ENCODE measurements around the gene FAM222A. TPM values are rescaled to one million over a fixed set of nuclear protein-coding genes. Genes with fewer than 3 reads are reported as not detected.

FAM222A gene
- total RNA-seq, result 1 to 10 TPM in 4 of 5 donors, under 1 TPM in 1; 0.95 to 4.2 (median 1.6) TPM
- 0.50 TPM for total RNA-seq (2013)
- 0.81 to 21.9 (median 3.7) reads per million in 29 experiments for total RNA-seq

- CTCF ChIA-PET, result no interaction called here
- Mint-ChIP-seq H3K27me3 (peaks cover 29 to 37% of the 10 kb centered on the region in 2 donors), H3K4me1 (peaks cover 0 to 5% (median 5%) of the 10 kb centered on the region in 3 donors), H3K27ac (peak within 1 kb of the TSS in 1 of 2 donors; percentile 11), H3K36me3 (no peaks in the 10 kb centered on the region), H3K4me3 (peak within 1 kb of the TSS; percentile 63 to 79 (median 76)), H3K9me3 (no peaks in the 10 kb centered on the region)
- Histone ChIP-seq H3K36me3 (ENCODE audit: control insufficient read depth in 2 of 2, extremely low read depth in 1 of 2, insufficient read depth in 1 of 2, low read length in 1 of 2) (no peaks in the 10 kb centered on the region), H3K9me3 (no peaks in the 10 kb centered on the region), H3K27ac (ENCODE audit: low read length) (no peak within 1 kb of the TSS), H3K4me1 (ENCODE audit: control insufficient read depth in 1 of 2, extremely low read depth in 1 of 2, insufficient read depth in 2 of 2, low read length in 2 of 2) (peaks cover 0 to 11% of the 10 kb centered on the region in 2 experiments), H3K27me3 (replicated peaks in 1 of 2; ENCODE audit: control insufficient read depth in 2 of 2, extremely low read depth in 1 of 2, insufficient read depth in 2 of 2, low read length in 1 of 2) (peaks cover 4 to 70% of the 10 kb centered on the region in 2 experiments), H3K4me3 (ENCODE audit: control insufficient read depth in 1 of 2, extremely low read depth in 1 of 2, low read length in 1 of 2) (peak within 1 kb of the TSS; percentile 33 to 55)
- ATAC-seq (replicated peaks in 1 of 4), result peak; percentile 87 to 91 (median 89)
- POLR2A ChIA-PET, result interaction anchor here in 1 of 2 donors (0.6 kb wide), 1 partner anchor 110 kb away, joined by 4 read pairs; no protein-coding TSS in a partner anchor
- WGBS (ENCODE audit: insufficient coverage), result under 1% methylated on average over 86 of the region's 88 CpGs
- peak; percentile 94 to 98 (median 97) for DNase-seq
Measured at GRCh38 chr12:109713187-109714070, at the start of gene FAM222A. FAM222A (plus strand) TSS chr12:109713825; CDS start chr12:109744147, 30,322 bp downstream.

GRCh38 chr12:109664402-109664801 lies 49.2 kb upstream of the FAM222A start:
- ChIA-PET POLR2A (no interaction called here), CTCF (no interaction called here)
- Mint-ChIP-seq H3K9me3 (no peaks in the 10 kb centered on the region), H3K27ac (no peak overlapping the region), H3K4me1 (no peaks in the 10 kb centered on the region), H3K27me3 (peaks cover 8 to 11% of the 10 kb centered on the region in 2 donors), H3K4me3 (no peak overlapping the region), H3K36me3 (no peaks in the 10 kb centered on the region)
- WGBS (ENCODE audit: insufficient coverage), result no CpG with 5 or more reads among the region's 2 CpGs
- no peak overlapping the region for H3K4me3 ChIP-seq (ENCODE audit: control insufficient read depth in 1 of 2, extremely low read depth in 1 of 2, low read length in 1 of 2)
- no peak overlapping the region for H3K27ac ChIP-seq (ENCODE audit: low read length)
- no peaks in the 10 kb centered on the region for H3K36me3 ChIP-seq (ENCODE audit: control insufficient read depth in 2 of 2, extremely low read depth in 1 of 2, insufficient read depth in 1 of 2, low read length in 1 of 2)
- H3K9me3 ChIP-seq, result no peaks in the 10 kb centered on the region
- ATAC-seq (replicated peaks in 1 of 4) (no peak), DNase-seq (no peak)
- peaks cover 0 to 19% of the 10 kb centered on the region in 2 experiments for H3K27me3 ChIP-seq (replicated peaks in 1 of 2; ENCODE audit: control insufficient read depth in 2 of 2, extremely low read depth in 1 of 2, insufficient read depth in 2 of 2, low read length in 1 of 2)
- H3K4me1 ChIP-seq (ENCODE audit: control insufficient read depth in 1 of 2, extremely low read depth in 1 of 2, insufficient read depth in 2 of 2, low read length in 2 of 2), result no peaks in the 10 kb centered on the region

- no peak for ATAC-seq (replicated peaks in 1 of 4)
- Mint-ChIP-seq H3K4me3 (no peak overlapping the region), H3K4me1 (no peaks in the 10 kb centered on the region), H3K27me3 (peaks cover 11 to 18% of the 10 kb centered on the region in 2 donors), H3K9me3 (no peaks in the 10 kb centered on the region), H3K36me3 (no peaks in the 10 kb centered on the region), H3K27ac (no peak overlapping the region)
- Histone ChIP-seq H3K4me3 (ENCODE audit: control insufficient read depth in 1 of 2, extremely low read depth in 1 of 2, low read length in 1 of 2) (no peak overlapping the region), H3K36me3 (ENCODE audit: control insufficient read depth in 2 of 2, extremely low read depth in 1 of 2, insufficient read depth in 1 of 2, low read length in 1 of 2) (no peaks in the 10 kb centered on the region), H3K27me3 (replicated peaks in 1 of 2; ENCODE audit: control insufficient read depth in 2 of 2, extremely low read depth in 1 of 2, insufficient read depth in 2 of 2, low read length in 1 of 2) (peaks cover 0 to 34% of the 10 kb centered on the region in 2 experiments), H3K4me1 (ENCODE audit: control insufficient read depth in 1 of 2, extremely low read depth in 1 of 2, insufficient read depth in 2 of 2, low read length in 2 of 2) (no peaks in the 10 kb centered on the region), H3K27ac (ENCODE audit: low read length) (no peak overlapping the region), H3K9me3 (no peaks in the 10 kb centered on the region)
- ChIA-PET CTCF (no interaction called here), POLR2A (no interaction called here)
- no peak for DNase-seq
- no CpG with 5 or more reads among the region's 1 CpG for WGBS (ENCODE audit: insufficient coverage)
Measured at GRCh38 chr12:109666068-109666467, 47.6 kb upstream of the FAM222A start.

GRCh38 chr12:109670731-109671130 lies 42.9 kb upstream of the FAM222A start:
- Histone ChIP-seq H3K36me3 (ENCODE audit: control insufficient read depth in 2 of 2, extremely low read depth in 1 of 2, insufficient read depth in 1 of 2, low read length in 1 of 2) (no peaks in the 10 kb centered on the region), H3K4me1 (ENCODE audit: control insufficient read depth in 1 of 2, extremely low read depth in 1 of 2, insufficient read depth in 2 of 2, low read length in 2 of 2) (no peaks in the 10 kb centered on the region), H3K27me3 (replicated peaks in 1 of 2; ENCODE audit: control insufficient read depth in 2 of 2, extremely low read depth in 1 of 2, insufficient read depth in 2 of 2, low read length in 1 of 2) (peaks cover 0 to 40% of the 10 kb centered on the region in 2 experiments), H3K9me3 (no peaks in the 10 kb centered on the region), H3K4me3 (ENCODE audit: control insufficient read depth in 1 of 2, extremely low read depth in 1 of 2, low read length in 1 of 2) (no peak overlapping the region), H3K27ac (ENCODE audit: low read length) (no peak overlapping the region)
- no peaks in the 10 kb centered on the region for H3K36me3 Mint-ChIP-seq
- CTCF ChIA-PET, result no interaction called here
- 77% methylated on average over 2 of the region's 10 CpGs for WGBS (ENCODE audit: insufficient coverage)
- peaks cover 11 to 23% of the 10 kb centered on the region in 2 donors for H3K27me3 Mint-ChIP-seq
- H3K4me3 Mint-ChIP-seq, result no peak overlapping the region
- POLR2A ChIA-PET, result no interaction called here
- ATAC-seq (replicated peaks in 1 of 4) (no peak), DNase-seq (no peak)
- H3K9me3 Mint-ChIP-seq, result no peaks in the 10 kb centered on the region
- no peaks in the 10 kb centered on the region for H3K4me1 Mint-ChIP-seq
- H3K27ac Mint-ChIP-seq, result no peak overlapping the region

- no peak for ATAC-seq (replicated peaks in 1 of 4)
- no CpG with 5 or more reads among the region's 3 CpGs for WGBS (ENCODE audit: insufficient coverage)
- ChIA-PET POLR2A (no interaction called here), CTCF (no interaction called here)
- H3K36me3 ChIP-seq (ENCODE audit: control insufficient read depth in 2 of 2, extremely low read depth in 1 of 2, insufficient read depth in 1 of 2, low read length in 1 of 2), result no peaks in the 10 kb centered on the region
- H3K27ac ChIP-seq (ENCODE audit: low read length), result no peak overlapping the region
- no peaks in the 10 kb centered on the region for H3K9me3 ChIP-seq
- no peaks in the 10 kb centered on the region for H3K4me1 ChIP-seq (ENCODE audit: control insufficient read depth in 1 of 2, extremely low read depth in 1 of 2, insufficient read depth in 2 of 2, low read length in 2 of 2)
- H3K4me3 ChIP-seq (ENCODE audit: control insufficient read depth in 1 of 2, extremely low read depth in 1 of 2, low read length in 1 of 2), result no peak overlapping the region
- no peak for DNase-seq
- no peaks in the 10 kb centered on the region for H3K4me1 Mint-ChIP-seq
- H3K27me3 Mint-ChIP-seq, result peaks cover 11 to 21% of the 10 kb centered on the region in 2 donors
- no peaks in the 10 kb centered on the region for H3K36me3 Mint-ChIP-seq
- H3K9me3 Mint-ChIP-seq, result no peaks in the 10 kb centered on the region
- H3K27me3 ChIP-seq (replicated peaks in 1 of 2; ENCODE audit: control insufficient read depth in 2 of 2, extremely low read depth in 1 of 2, insufficient read depth in 2 of 2, low read length in 1 of 2), result peaks cover 0 to 42% of the 10 kb centered on the region in 2 experiments
- no peak overlapping the region for H3K4me3 Mint-ChIP-seq
- H3K27ac Mint-ChIP-seq, result no peak overlapping the region
Measured at GRCh38 chr12:109671502-109671901, 42.1 kb upstream of the FAM222A start.

- ATAC-seq (replicated peaks in 1 of 4), result no peak
- Mint-ChIP-seq H3K9me3 (no peaks in the 10 kb centered on the region), H3K27me3 (peaks cover 7 to 22% of the 10 kb centered on the region in 2 donors), H3K4me3 (no peak overlapping the region), H3K27ac (no peak overlapping the region), H3K4me1 (no peaks in the 10 kb centered on the region), H3K36me3 (no peaks in the 10 kb centered on the region)
- 89% methylated on average over 1 of the region's 3 CpGs for WGBS (ENCODE audit: insufficient coverage)
- Histone ChIP-seq H3K9me3 (no peaks in the 10 kb centered on the region), H3K27me3 (replicated peaks in 1 of 2; ENCODE audit: control insufficient read depth in 2 of 2, extremely low read depth in 1 of 2, insufficient read depth in 2 of 2, low read length in 1 of 2) (peaks cover 0 to 33% of the 10 kb centered on the region in 2 experiments), H3K4me3 (ENCODE audit: control insufficient read depth in 1 of 2, extremely low read depth in 1 of 2, low read length in 1 of 2) (no peak overlapping the region), H3K27ac (ENCODE audit: low read length) (no peak overlapping the region), H3K4me1 (ENCODE audit: control insufficient read depth in 1 of 2, extremely low read depth in 1 of 2, insufficient read depth in 2 of 2, low read length in 2 of 2) (no peaks in the 10 kb centered on the region), H3K36me3 (ENCODE audit: control insufficient read depth in 2 of 2, extremely low read depth in 1 of 2, insufficient read depth in 1 of 2, low read length in 1 of 2) (no peaks in the 10 kb centered on the region)
- POLR2A ChIA-PET, result no interaction called here
- CTCF ChIA-PET, result no interaction called here
- DNase-seq, result no peak
Measured at GRCh38 chr12:109673379-109673778, 40.2 kb upstream of the FAM222A start.
